Glomerular visceral epithelial cell (primary cell): Measurements from ENCODE around the gene KCNK4.
"Not testable (repeated sequence)": the region's sequence is repeated elsewhere in the genome, so short reads cannot be mapped to it uniquely, and the experiment has no call there.

Experiments
- DNase-seq: peaks from one replicate; pipeline ENCODE4 v3.0.0-alpha.2; 2016; ENCODE audit errors: extremely low spot score

The KCNK4 gene

DNA sequence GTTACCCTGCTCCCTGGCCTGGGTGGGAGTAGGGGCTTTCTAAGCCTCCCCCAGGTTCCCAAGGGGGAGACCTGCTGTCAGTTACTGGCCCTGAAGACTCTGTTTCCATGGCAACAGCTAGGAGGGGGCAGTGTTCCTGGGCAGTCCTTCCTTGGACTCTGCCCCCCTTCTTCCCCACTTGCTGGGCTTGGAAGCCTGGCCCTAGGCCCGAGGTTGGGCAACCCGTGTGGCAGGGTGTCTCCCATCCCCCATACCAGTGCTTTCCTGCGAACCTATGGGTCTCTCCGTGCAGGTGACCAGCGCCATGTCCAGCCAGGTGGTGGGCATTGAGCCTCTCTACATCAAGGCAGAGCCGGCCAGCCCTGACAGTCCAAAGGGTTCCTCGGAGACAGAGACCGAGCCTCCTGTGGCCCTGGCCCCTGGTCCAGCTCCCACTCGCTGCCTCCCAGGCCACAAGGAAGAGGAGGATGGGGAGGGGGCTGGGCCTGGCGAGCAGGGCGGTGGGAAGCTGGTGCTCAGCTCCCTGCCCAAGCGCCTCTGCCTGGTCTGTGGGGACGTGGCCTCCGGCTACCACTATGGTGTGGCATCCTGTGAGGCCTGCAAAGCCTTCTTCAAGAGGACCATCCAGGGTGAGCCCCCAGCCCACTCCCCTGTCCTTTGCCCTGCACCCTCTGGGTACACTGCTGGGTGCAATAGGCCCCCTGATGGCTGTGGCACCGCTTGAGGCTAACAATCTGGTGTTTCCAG, 15.9 kb downstream of the KCNK4 start:
- DNase-seq: peak; percentile 35

DNA sequence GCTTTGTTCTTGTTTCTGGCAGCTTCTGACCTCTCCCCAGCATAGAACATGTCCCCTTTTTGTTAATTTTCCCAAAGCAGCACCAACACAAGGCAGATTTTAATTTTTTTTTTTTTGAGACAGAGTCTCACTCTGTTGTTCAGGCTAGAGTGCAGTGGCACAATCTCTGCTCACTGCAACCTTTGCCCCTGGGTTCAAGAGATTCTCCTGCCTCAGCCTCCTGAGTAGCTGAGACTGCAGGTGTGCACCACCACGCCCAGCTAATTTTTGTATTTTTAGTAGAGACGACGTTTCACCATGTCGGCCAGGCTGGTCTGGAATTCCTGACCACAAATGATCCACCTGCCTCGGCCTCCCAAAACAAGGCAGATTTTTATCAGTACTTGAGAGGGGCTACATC, 16.7 kb downstream of the KCNK4 start:
- DNase-seq: not testable (repeated sequence)

DNA sequence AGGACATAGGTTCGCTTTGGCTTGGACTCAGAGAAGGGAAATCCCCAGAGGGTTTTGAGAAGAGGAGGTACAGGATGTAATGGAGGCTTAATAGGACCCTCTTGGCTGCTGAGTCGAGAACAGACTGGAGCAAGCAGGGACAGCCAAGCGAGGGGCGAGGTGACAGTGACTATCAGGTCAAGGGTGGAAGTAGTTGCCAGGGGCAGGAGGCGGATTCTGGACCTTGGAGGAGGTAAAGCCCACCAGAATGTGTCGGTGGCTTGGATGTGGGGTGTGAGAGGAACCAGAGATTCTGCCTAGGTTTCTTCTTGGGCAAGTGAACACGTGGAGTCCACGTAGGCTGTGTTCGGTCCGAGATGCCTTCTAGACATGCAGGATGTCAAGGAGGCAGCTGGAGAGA, 21.8 kb downstream of the KCNK4 start:
- no peak for DNase-seq

GRCh38 chr11:64313491-64314145, 22.5 kb downstream of the KCNK4 start:
- DNase-seq: no peak

- DNase-seq: no peak
These were observed 23.2 kb downstream of the KCNK4 start for GRCh38 chr11:64314146-64314804.

- DNase-seq: no peak
These were observed 23.9 kb downstream of the KCNK4 start for GRCh38 chr11:64314805-64315561.

- not testable (repeated sequence) for DNase-seq
These were observed 24.8 kb downstream of the KCNK4 start for GRCh38 chr11:64315667-64316526.

DNA sequence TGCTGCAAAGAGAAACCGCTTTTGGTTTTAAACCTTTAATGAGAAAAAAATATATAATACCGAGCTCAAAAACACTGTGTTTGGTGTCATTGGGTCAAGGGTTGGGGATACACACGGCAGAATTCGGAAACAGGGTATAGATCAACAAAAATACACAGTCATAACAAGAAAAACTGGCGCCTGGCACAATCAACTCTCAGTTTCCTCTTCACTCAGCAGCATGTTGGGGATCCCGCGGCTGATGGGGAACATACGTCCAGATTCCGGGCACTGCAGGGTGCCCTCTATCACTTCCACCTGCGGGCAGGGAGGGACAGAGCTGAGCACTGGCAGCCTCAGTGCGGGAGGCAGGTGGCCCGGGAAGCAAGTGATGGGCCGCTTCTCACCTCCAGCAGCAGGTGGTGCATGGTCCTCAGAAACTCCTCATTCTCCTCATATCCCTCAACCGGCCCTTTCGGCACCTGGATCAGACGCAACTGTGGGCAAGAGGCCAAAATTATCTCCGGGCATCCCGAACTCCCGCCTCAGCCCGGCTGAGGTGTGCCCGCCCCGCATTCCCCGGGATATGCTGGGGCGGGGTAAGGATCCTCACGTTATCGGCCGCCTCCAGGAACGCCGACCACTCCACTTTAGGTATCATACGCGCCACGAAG, 25.7 kb downstream of the KCNK4 start:
- DNase-seq: peak; percentile 53

DNA sequence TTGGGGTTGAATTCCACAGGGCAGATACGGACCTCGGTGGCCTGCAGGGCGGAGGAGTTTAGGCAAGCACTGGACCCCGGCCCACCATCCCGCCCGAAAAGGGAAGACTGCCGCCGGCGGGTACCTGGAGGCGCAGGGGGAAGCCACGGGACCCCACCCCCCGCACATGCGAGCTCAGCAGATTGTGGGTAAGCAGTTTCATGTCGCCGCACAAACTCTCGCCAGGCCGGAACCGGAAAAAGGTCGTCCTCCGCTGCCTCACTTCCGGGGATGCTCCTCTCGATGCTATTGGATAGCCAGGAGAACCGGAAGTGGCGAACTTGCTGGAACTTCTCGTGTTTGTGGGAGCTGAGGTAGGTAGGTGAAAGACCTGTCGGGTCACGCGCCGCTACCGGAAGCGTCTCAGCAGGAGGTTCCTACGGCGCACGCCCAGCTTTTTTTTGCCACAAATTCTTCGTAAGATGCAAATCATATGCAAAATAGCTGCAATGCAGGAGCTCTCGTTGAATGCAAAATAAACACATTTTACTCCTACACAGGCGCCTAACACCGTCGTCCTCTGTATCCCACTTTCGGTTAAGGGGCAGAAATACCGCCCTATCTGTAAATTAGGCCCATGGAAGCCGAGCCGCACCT, 26.3 kb downstream of the KCNK4 start, which contains the start of gene TRMT112:
Gene TRMT112 (minus strand): TSS at position 235 of the 636 bp plus-strand sequence. CDS start 33 bp downstream, at position 202.
- DNase-seq: peak; percentile 99

- DNase-seq: peak; percentile 97
These were observed 27.1 kb downstream of the KCNK4 start, which contains the start of gene PRDX5 for GRCh38 chr11:64317961-64318765. Gene PRDX5, plus strand, starts transcription at chr11:64318121. Its CDS starts 95 bp downstream, at chr11:64318216.

DNA sequence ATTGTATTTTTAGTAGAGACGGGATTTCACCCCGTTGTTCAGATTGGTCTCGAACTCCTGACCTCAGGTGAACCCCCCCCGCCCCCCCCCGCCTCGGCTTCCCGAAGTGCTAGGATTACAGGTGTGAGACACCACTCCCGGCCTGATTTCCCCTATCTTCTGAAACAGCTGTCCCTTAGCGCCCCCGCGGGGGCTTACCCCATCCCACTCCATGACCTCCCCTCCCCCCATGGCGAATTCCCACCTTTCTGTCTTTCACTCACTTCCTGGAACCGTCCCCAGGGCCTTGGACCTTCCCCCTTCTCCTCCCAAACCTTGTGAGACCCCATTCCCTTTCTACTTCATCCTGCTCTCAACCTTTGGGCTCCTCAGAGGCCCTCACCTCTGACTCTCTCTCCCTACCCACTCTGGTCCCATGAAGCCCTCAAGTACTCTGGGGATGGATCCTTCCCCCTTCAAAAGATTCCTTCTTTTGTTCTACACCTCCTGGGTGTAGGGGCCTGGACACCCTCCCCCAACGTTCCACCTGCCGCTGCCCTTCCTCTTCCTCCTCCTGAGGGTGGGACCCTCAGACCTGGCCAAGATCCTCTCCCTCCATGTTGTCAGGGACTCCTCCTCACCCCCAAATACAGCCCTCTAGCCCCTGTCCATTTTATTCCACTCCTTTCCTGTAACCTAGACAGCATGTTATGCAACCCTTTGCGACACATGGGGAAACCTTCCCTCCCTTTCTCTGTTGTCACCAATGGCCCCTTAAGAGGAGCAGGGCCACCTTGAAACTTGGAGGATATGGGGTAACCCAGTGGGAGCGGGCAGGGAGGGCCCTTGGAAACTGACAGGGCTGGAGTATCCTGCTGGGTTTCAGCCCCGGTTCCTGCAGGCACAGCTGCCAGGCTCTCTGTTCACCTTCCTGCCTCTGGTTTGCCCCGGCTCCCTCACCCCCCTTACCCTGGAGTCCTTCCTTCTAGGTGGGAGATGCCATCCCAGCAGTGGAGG, 28.0 kb downstream of the KCNK4 start:
- no peak for DNase-seq

DNA sequence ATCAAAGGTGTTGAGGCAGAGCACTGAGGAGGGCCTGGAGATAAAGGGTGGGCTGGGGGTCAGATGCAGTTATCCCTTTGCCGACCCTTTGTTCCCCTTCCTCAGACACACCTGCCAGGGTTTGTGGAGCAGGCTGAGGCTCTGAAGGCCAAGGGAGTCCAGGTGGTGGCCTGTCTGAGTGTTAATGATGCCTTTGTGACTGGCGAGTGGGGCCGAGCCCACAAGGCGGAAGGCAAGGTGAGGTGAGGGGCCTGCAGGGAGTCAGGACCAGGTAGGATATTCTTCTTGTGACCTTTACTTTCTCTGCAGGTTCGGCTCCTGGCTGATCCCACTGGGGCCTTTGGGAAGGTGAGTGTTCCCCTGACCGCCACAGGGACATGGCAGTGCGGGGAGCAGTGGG, 29.5 kb downstream of the KCNK4 start:
- no peak for DNase-seq

DNA sequence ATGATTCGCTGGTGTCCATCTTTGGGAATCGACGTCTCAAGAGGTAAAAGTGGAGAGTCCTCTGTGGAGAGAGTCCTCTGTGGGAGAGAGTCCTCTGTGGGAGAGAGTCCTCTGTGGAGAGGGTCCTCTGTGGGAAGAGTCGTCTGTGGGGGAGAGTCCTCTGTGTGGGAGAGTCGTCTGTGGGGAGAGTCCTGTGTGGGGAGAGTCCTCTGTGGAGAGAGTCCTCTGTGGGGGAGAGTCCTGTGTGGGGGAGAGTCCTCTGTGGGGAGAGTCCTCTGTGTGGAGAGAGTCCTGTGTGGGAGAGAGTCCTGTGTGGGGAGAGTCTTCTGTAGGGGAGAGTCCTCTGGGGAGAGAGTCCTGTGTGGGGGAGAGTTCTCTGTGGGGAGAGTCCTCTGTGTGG, 29.9 kb downstream of the KCNK4 start:
- no peak for DNase-seq

DNA sequence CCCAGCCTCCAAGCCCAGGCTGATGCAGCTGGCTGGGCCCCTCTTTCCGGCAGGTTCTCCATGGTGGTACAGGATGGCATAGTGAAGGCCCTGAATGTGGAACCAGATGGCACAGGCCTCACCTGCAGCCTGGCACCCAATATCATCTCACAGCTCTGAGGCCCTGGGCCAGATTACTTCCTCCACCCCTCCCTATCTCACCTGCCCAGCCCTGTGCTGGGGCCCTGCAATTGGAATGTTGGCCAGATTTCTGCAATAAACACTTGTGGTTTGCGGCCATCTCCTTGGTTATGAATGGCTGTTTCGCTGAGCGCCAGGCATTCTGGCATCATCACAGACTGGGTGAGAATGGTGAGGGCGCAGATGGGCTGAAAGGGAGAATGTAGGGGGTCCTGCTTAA, 30.4 kb downstream of the KCNK4 start:
- peak; percentile 67 for DNase-seq

DNA sequence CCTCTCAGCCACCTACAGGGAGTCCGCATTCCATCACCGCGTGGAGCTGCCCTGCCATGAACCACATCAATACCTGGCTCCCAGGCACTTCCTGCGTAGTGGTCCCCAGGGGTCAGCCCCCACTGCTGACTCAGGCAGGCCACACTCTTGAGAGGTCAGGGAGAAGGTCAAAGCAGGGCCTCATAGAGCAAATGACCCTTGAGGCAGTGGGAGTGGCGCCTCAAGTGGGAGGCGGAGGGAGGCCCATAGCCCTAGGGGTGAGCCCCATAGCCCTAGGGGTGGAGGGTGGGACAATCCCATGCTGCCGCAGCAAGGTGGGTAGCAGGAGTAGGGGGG, 31.8 kb downstream of the KCNK4 start:
- no peak for DNase-seq

DNA sequence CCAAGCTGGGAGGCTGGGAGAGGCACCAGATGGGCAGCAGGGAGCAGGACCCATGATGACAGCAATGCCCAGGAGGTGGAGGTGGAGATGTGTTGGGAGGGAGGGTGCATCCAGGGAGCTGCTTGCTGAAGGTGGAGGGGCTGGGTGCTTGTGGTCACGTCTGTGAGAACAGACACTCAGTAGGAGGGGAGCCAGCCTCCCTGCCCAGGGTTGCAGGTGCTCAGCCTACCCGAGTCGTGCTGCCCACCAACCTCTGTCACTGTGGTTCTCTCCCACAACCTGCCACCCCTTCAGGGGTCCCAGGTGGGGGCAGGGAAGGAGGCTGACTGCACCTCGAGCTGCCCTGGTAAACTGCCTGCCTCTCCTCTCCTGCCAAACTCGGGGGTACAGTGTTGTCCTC, 32.3 kb downstream of the KCNK4 start:
- DNase-seq: no peak

DNA sequence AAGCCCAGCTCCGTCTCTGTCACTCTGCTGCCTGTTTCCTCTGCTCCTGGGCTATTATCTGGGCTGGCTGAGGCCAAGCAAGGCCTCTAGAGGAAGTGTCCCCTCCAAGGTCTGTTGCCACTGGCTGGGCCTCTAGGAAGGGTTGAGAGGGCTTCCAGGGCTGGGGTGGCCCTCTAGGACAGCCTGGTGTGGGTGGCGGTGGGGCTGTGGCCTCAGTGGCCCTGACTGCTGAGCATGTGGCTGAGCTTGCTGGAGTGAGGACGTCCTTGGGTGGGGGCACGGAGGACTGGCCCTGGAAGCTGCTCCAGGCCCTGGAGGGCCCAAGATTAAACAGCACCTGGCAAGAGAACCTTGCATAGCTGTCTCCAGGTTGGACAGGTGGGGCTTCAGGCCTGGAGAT, 32.9 kb downstream of the KCNK4 start:
- DNase-seq: not testable (repeated sequence)
